Transverse colon (tissue), 3 donors: ENCODE measurements around the gene PSTPIP1.

Experiments used
- POLR2A ChIP-seq: fragments of 450-650 bp; IDR thresholded peaks from one replicate; pipeline ENCODE4 v1.6.1; 2016; ENCODE audit warnings: antibody characterized with exemption, mild to moderate bottlenecking, moderate library complexity
- TF ChIP-seq, protein P1 (sequence below), 5 experiments: fragments of 200-600 bp in 3 of 5; fragments of 450-650 bp in 2 of 5; sonication (generic) in 3 of 5; IDR thresholded peaks; 1 replicate in 2 of 5; 2 replicates in 3 of 5; pipeline ENCODE4 v1.5.1; 2016 to 2017; ENCODE audit warnings: antibody characterized with exemption in 5 of 5, inconsistent platforms in 3 of 5, mild to moderate bottlenecking in 2 of 5, moderate library complexity in 1 of 5

DNA sequence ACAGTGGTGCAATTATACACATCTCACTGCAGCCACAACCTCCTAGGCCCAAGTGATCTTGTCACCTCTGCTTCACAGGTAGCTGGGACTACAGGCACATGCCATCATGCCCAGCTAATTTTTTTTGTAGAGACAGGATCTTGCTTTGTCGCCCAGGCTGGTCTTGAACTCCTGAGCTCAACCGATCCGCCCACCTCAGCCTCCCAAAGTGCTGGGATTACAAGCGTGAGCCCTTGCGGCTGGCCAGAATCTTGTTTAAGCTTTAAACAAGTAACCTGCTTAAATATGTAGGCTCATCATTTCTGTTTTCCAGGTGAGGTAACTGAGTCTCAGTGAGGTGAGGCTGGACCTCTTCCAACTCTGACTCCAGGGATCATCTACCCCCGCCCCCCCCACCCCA lies 7.7 kb upstream of the PSTPIP1 start:
- TF ChIP-seq, protein P1, sequence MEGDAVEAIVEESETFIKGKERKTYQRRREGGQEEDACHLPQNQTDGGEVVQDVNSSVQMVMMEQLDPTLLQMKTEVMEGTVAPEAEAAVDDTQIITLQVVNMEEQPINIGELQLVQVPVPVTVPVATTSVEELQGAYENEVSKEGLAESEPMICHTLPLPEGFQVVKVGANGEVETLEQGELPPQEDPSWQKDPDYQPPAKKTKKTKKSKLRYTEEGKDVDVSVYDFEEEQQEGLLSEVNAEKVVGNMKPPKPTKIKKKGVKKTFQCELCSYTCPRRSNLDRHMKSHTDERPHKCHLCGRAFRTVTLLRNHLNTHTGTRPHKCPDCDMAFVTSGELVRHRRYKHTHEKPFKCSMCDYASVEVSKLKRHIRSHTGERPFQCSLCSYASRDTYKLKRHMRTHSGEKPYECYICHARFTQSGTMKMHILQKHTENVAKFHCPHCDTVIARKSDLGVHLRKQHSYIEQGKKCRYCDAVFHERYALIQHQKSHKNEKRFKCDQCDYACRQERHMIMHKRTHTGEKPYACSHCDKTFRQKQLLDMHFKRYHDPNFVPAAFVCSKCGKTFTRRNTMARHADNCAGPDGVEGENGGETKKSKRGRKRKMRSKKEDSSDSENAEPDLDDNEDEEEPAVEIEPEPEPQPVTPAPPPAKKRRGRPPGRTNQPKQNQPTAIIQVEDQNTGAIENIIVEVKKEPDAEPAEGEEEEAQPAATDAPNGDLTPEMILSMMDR (IDR thresholded peaks at IDR 0.05) = no peak
- TF ChIP-seq POLR2A = no peak
